GM21515 (cell line): ENCODE data around the gene RAB39A.
"Not testable (repeated sequence)": the region's sequence is repeated elsewhere in the genome, so short reads cannot be mapped to it uniquely, and the experiment has no call there.

Source experiments
- ATAC-seq: cut with Tn5 transposase; IDR thresholded peaks from one replicate; pipeline ENCODE4 v1.9.1; 2021; ENCODE audit not compliant: unreplicated experiment

The RAB39A gene

GRCh38 chr11:107928046-107928766, at the start of gene RAB39A:
RAB39A (plus strand) TSS chr11:107928448; CDS start chr11:107928569, 121 bp downstream.
- peak; percentile 93 for ATAC-seq

- not testable (repeated sequence) for ATAC-seq
These were observed 46.8 kb upstream of the RAB39A start for GRCh38 chr11:107881471-107881870.

- no peak for ATAC-seq
These were observed 46.0 kb upstream of the RAB39A start for GRCh38 chr11:107882095-107882820.

GRCh38 chr11:107898270-107898669, 30.0 kb upstream of the RAB39A start:
- ATAC-seq = peak; percentile 83

GRCh38 chr11:107908211-107908610, 20.0 kb upstream of the RAB39A start:
- no peak for ATAC-seq

- ATAC-seq = not testable (repeated sequence)
These were observed 15.8 kb upstream of the RAB39A start for GRCh38 chr11:107912415-107912814.

GRCh38 chr11:107915229-107915628, 13.0 kb upstream of the RAB39A start:
- ATAC-seq = no peak

- ATAC-seq = no peak
These were observed 11.5 kb upstream of the RAB39A start for GRCh38 chr11:107916671-107917241.

- ATAC-seq = no peak
These were observed 6.3 kb upstream of the RAB39A start for GRCh38 chr11:107921997-107922396.

- ATAC-seq = not testable (repeated sequence)
These were observed 4.7 kb upstream of the RAB39A start for GRCh38 chr11:107923519-107923918.

GRCh38 chr11:107924306-107924705, 3.9 kb upstream of the RAB39A start:
- peak; percentile 25 for ATAC-seq

GRCh38 chr11:107927559-107927958, 689 bp upstream of the RAB39A start:
- ATAC-seq = no peak

- ATAC-seq = peak; percentile 13
These were observed 689 bp downstream of the RAB39A start for GRCh38 chr11:107928767-107929507.

- no peak for ATAC-seq
These were observed 1.5 kb downstream of the RAB39A start for GRCh38 chr11:107929611-107930200.

- ATAC-seq = no peak
These were observed 3.0 kb downstream of the RAB39A start for GRCh38 chr11:107931206-107931605.

GRCh38 chr11:107947904-107948303, 19.7 kb downstream of the RAB39A start:
- ATAC-seq = no peak

- ATAC-seq = not testable (repeated sequence)
These were observed 20.1 kb downstream of the RAB39A start for GRCh38 chr11:107948328-107948727.

- no peak for ATAC-seq
These were observed 22.9 kb downstream of the RAB39A start for GRCh38 chr11:107951155-107951554.

GRCh38 chr11:107953446-107953845, 25.2 kb downstream of the RAB39A start:
- ATAC-seq = no peak

- ATAC-seq = no peak
These were observed 28.3 kb downstream of the RAB39A start for GRCh38 chr11:107956543-107956942.

GRCh38 chr11:107957109-107957588, 28.9 kb downstream of the RAB39A start:
- ATAC-seq = peak; percentile 68
